HPDE6-E6E7 (cell line): Measurements from ENCODE around the gene OR2G3.

Source experiments
- DNase-seq: peaks from one replicate; pipeline ENCODE4 v3.0.0; 2011; ENCODE audit warnings: missing footprints; ENCODE audit errors: extremely low spot score

Gene OR2G3

GRCh38 chr1:247605286-247605685 is at the start of gene OR2G3:
OR2G3 (plus strand) TSS chr1:247605586; CDS start chr1:247605586, 0 bp downstream.
- DNase-seq: no peak

GRCh38 chr1:247557926-247558674 is 47.3 kb upstream of the OR2G3 start:
- no peak for DNase-seq

GRCh38 chr1:247561711-247562110 is 43.7 kb upstream of the OR2G3 start:
- DNase-seq: no peak

- no peak for DNase-seq
Measured at GRCh38 chr1:247562198-247562597, 43.2 kb upstream of the OR2G3 start.

GRCh38 chr1:247574236-247574635 is 31.1 kb upstream of the OR2G3 start:
- no peak for DNase-seq

- no peak for DNase-seq
Measured at GRCh38 chr1:247574664-247575063, 30.7 kb upstream of the OR2G3 start.

GRCh38 chr1:247576514-247576913 is 28.9 kb upstream of the OR2G3 start:
- no peak for DNase-seq

GRCh38 chr1:247578946-247579460 is 26.4 kb upstream of the OR2G3 start:
- DNase-seq: no peak

GRCh38 chr1:247588060-247588459 is 17.3 kb upstream of the OR2G3 start, which contains the start of gene OR2G2:
OR2G2 (plus strand) TSS chr1:247588360; CDS start chr1:247588360, 0 bp downstream.
- DNase-seq: no peak

- DNase-seq: no peak
Measured at GRCh38 chr1:247613405-247613804, 8.0 kb downstream of the OR2G3 start.

GRCh38 chr1:247614625-247615024 is 9.2 kb downstream of the OR2G3 start:
- DNase-seq: no peak

GRCh38 chr1:247627951-247628350 is 22.6 kb downstream of the OR2G3 start:
- DNase-seq: no peak

- DNase-seq: no peak
Measured at GRCh38 chr1:247638011-247638410, 32.6 kb downstream of the OR2G3 start.

GRCh38 chr1:247638781-247639180 is 33.4 kb downstream of the OR2G3 start:
- no peak for DNase-seq

- DNase-seq: no peak
Measured at GRCh38 chr1:247639381-247639981, 34.1 kb downstream of the OR2G3 start.

- DNase-seq: no peak
Measured at GRCh38 chr1:247642742-247643141, 37.4 kb downstream of the OR2G3 start.

- DNase-seq: no peak
Measured at GRCh38 chr1:247646867-247647266, 41.5 kb downstream of the OR2G3 start.

- DNase-seq: no peak
Measured at GRCh38 chr1:247647864-247648263, 42.5 kb downstream of the OR2G3 start.

GRCh38 chr1:247653040-247653439 is 47.7 kb downstream of the OR2G3 start:
- no peak for DNase-seq
